MM.1S (cell line): ENCODE measurements around the gene FAM174C.

Source experiments
- DNase-seq: peaks from one replicate; pipeline ENCODE4 v3.0.0-alpha.2; 2015
- H2AFZ ChIP-seq: fragments of 300-600 bp; sonication (generic); 2 replicates; pipeline ENCODE4 v1.6.0; 2016; ENCODE audit warnings: antibody characterized with exemption, low read length
- H3F3A ChIP-seq: fragments of 300-600 bp; sonication (generic); 2 replicates; pipeline ENCODE4 v1.6.1; 2016; ENCODE audit warnings: mild to moderate bottlenecking, antibody characterized with exemption, low read length, moderate library complexity, mixed read lengths; ENCODE audit not compliant: insufficient read depth
- H3K27ac ChIP-seq: fragments of 300-600 bp; sonication (generic); 2 replicates; pipeline ENCODE4 v1.5.1; 2016; ENCODE audit warnings: mild to moderate bottlenecking, low read length
- H3K27me3 ChIP-seq: fragments of 300-600 bp; sonication (generic); replicated peaks from 2 replicates; pipeline ENCODE4 v1.6.0; 2016; ENCODE audit warnings: low read length; ENCODE audit not compliant: insufficient read depth
- H3K36me3 ChIP-seq: fragments of 300-600 bp; sonication (generic); replicated peaks from 2 replicates; pipeline ENCODE4 v1.6.1; 2016; ENCODE audit warnings: mild to moderate bottlenecking, low read length, mixed read lengths; ENCODE audit not compliant: insufficient read depth
- H3K4me1 ChIP-seq: fragments of 300-600 bp; sonication (generic); 2 replicates; pipeline ENCODE4 v1.6.1; 2016; ENCODE audit warnings: low read length, mixed read lengths
- H3K4me2 ChIP-seq: fragments of 300-600 bp; sonication (generic); 2 replicates; pipeline ENCODE4 v1.6.0; 2016; ENCODE audit warnings: low read depth, low read length
- H3K4me3 ChIP-seq: fragments of 300-600 bp; sonication (generic); 2 replicates; pipeline ENCODE4 v1.5.1; 2016; ENCODE audit warnings: low read length, mixed read lengths
- H3K79me2 ChIP-seq: fragments of 300-600 bp; sonication (generic); 2 replicates; pipeline ENCODE4 v1.6.1; 2016; ENCODE audit warnings: mixed run types, low read length, mixed read lengths
- H3K9ac ChIP-seq: fragments of 300-600 bp; sonication (generic); 2 replicates; pipeline ENCODE4 v1.6.1; 2016; ENCODE audit warnings: low read length, mixed read lengths
- H3K9me2 ChIP-seq: fragments of 300-600 bp; sonication (generic); replicated peaks from 2 replicates; pipeline ENCODE4 v1.6.1; 2016; ENCODE audit warnings: mild to moderate bottlenecking, low read length, mixed read lengths; ENCODE audit not compliant: insufficient read depth
- H3K9me3 ChIP-seq: fragments of 300-600 bp; sonication (generic); replicated peaks from 2 replicates; pipeline ENCODE4 v1.6.1; 2016; ENCODE audit warnings: mild to moderate bottlenecking, low read length, mixed read lengths; ENCODE audit not compliant: insufficient read depth
- H4K20me1 ChIP-seq: fragments of 300-600 bp; sonication (generic); 2 replicates; pipeline ENCODE4 v1.6.1; 2016; ENCODE audit warnings: mild to moderate bottlenecking, low read length, moderate library complexity, mixed read lengths; ENCODE audit not compliant: insufficient read depth
- CTCF ChIP-seq: fragments of 300-600 bp; sonication (generic); IDR thresholded peaks from 2 replicates; pipeline ENCODE4 v1.5.1; 2016; ENCODE audit warnings: antibody characterized with exemption, low read length, mixed read lengths
- EZH2 ChIP-seq: fragments of 300-600 bp; sonication (generic); optimal IDR thresholded peaks from 2 replicates; pipeline ENCODE3; 2017; ENCODE audit warnings: low read depth, mild to moderate bottlenecking, antibody characterized with exemption, low read length, mixed read lengths
- EZH2phosphoT487 ChIP-seq: fragments of 300-600 bp; sonication (generic); IDR thresholded peaks from 2 replicates; pipeline ENCODE4 v1.6.1; 2018; ENCODE audit warnings: antibody characterized with exemption, low read length

The FAM174C gene

GRCh38 chr19:1325568-1326294, 50.4 kb downstream of the FAM174C start:
- Histone ChIP-seq H3K36me3 (no peaks in the 10 kb centered on the region), H2AFZ (no peak overlapping the region), H3F3A (no peaks in the 10 kb centered on the region), H3K4me2 (0 out of 2 replicates have a peak overlapping the region, but pooled peaks have one; percentile 37), H4K20me1 (no peaks in the 10 kb centered on the region), H3K9me2 (no peaks in the 10 kb centered on the region), H3K4me1 (no peaks in the 10 kb centered on the region), H3K9ac (no peak overlapping the region), H3K79me2 (no peaks in the 10 kb centered on the region), H3K27ac (no peak overlapping the region), H3K4me3 (no peak overlapping the region), H3K9me3 (no peaks in the 10 kb centered on the region), H3K27me3 (peaks cover 90% of the 10 kb centered on the region)
- no peak for TF ChIP-seq CTCF
- TF ChIP-seq EZH2, result no peak
- no peak for TF ChIP-seq EZH2phosphoT487
- DNase-seq, result no peak

- no peaks in the 10 kb centered on the region for H3K9me3 ChIP-seq
- no peak overlapping the region for H3K9ac ChIP-seq
- H3K9me2 ChIP-seq, result no peaks in the 10 kb centered on the region
- no peaks in the 10 kb centered on the region for H4K20me1 ChIP-seq
- H3K4me2 ChIP-seq, result no peak overlapping the region
- peaks cover 90% of the 10 kb centered on the region for H3K27me3 ChIP-seq
- DNase-seq, result no peak
- no peaks in the 10 kb centered on the region for H3K79me2 ChIP-seq
- no peaks in the 10 kb centered on the region for H3K4me1 ChIP-seq
- TF ChIP-seq CTCF, result no peak
- no peak for TF ChIP-seq EZH2
- TF ChIP-seq EZH2phosphoT487, result no peak
- no peak overlapping the region for H3K27ac ChIP-seq
- H3K36me3 ChIP-seq, result no peaks in the 10 kb centered on the region
- H3F3A ChIP-seq, result no peaks in the 10 kb centered on the region
- H2AFZ ChIP-seq, result no peak overlapping the region
- H3K4me3 ChIP-seq, result no peak overlapping the region
These were observed 51.8 kb downstream of the FAM174C start for GRCh38 chr19:1327125-1327524.
